HepG2 (cell line): ENCODE data around the gene PIR. TPM values are rescaled to one million over a fixed set of nuclear protein-coding genes. Genes with fewer than 3 reads are reported as not detected.

ENCODE experiments used
- GPN1 ChIP-seq: sonication (generic); formaldehyde crosslinking; IDR thresholded peaks from 2 replicates; pipeline ENCODE4 v1.5.1; 2020; ENCODE audit warnings: missing genetic modification reagents, borderline replicate concordance
- JDP2 ChIP-seq: sonication (generic); formaldehyde crosslinking; IDR thresholded peaks from 2 replicates; pipeline ENCODE4 v1.8.1; 2022; ENCODE audit warnings: missing genetic modification reagents, borderline replicate concordance
- KDM1A ChIP-seq: IDR thresholded peaks from 2 replicates; pipeline ENCODE4 v1.6.1; 2016; ENCODE audit warnings: missing compliant biosample characterization
- ZNF234 ChIP-seq: sonication (generic); formaldehyde crosslinking; conservative IDR thresholded peaks from 2 replicates; pipeline ENCODE4 v1.5.1; 2020; ENCODE audit warnings: mild to moderate bottlenecking, missing genetic modification reagents
- ZNF274 ChIP-seq: sonication (generic); formaldehyde crosslinking; IDR thresholded peaks from 2 replicates; pipeline ENCODE4 v1.5.1; 2020; ENCODE audit warnings: mild to moderate bottlenecking, missing genetic modification reagents
- ZNF33B ChIP-seq: sonication (generic); formaldehyde crosslinking; IDR thresholded peaks from 2 replicates; pipeline ENCODE4 v1.5.1; 2020; ENCODE audit warnings: mild to moderate bottlenecking, missing genetic modification reagents
- ZNF563 ChIP-seq: sonication (generic); formaldehyde crosslinking; IDR thresholded peaks from 2 replicates; pipeline ENCODE4 v1.8.0; 2022; ENCODE audit warnings: mild to moderate bottlenecking, moderate library complexity, missing genetic modification reagents
- ZSCAN29 ChIP-seq: sonication (generic); formaldehyde crosslinking; conservative IDR thresholded peaks from 2 replicates; pipeline ENCODE4 v1.4.0; 2020; ENCODE audit warnings: mild to moderate bottlenecking, missing genetic modification reagents
- polyA plus RNA-seq, 8 experiments: library from polyadenylated mRNA; depleted of rRNA in 3 of 8; stranded (reverse) in 7 of 8; unstranded in 1 of 8; fragments of >200 nt; fragmentation: Illumina TruSeq in 4 of 8; extraction: Trizol in 4 of 8; gene quantifications; 2 replicates each; pipeline versions ENCODE4 v1.2.1 to v1.2.3, GENCODE V29; 2011 to 2016; ENCODE audit warnings: low read depth in 4 of 8, missing spikeins in 1 of 8, mixed read lengths in 1 of 8; ENCODE audit not compliant: insufficient read depth in 1 of 8
- total RNA-seq, 5 experiments: library from RNA; depleted of rRNA; stranded (reverse); fragments of >200 nt; fragmentation: Illumina TruSeq; extraction: Trizol; gene quantifications; 2 replicates each; pipeline ENCODE4 v1.2.3, GENCODE V29; 2016; ENCODE audit warnings: low read depth in 1 of 5
- TF ChIP-seq, protein P1 (sequence below): sonication (generic); formaldehyde crosslinking; IDR thresholded peaks from 2 replicates; pipeline ENCODE4 v1.4.0; 2020; ENCODE audit warnings: missing genetic modification reagents, borderline replicate concordance
- TF ChIP-seq, protein P2 (sequence below): sonication (generic); formaldehyde crosslinking; IDR thresholded peaks from 2 replicates; pipeline ENCODE4 v1.5.1; 2020; ENCODE audit warnings: mild to moderate bottlenecking, missing genetic modification reagents
- TF ChIP-seq, protein P3 (sequence below): sonication (generic); formaldehyde crosslinking; IDR thresholded peaks from 2 replicates; pipeline ENCODE4 v1.4.0; 2020; ENCODE audit warnings: missing genetic modification reagents
- TF ChIP-seq, protein P4 (sequence below): IDR thresholded peaks from 2 replicates; pipeline ENCODE4 v1.6.1; 2016; ENCODE audit warnings: missing compliant biosample characterization, missing genetic modification reagents, borderline replicate concordance
- TF ChIP-seq, protein P5 (sequence below): sonication (generic); formaldehyde crosslinking; IDR thresholded peaks from 2 replicates; pipeline ENCODE4 v1.8.0; 2022; ENCODE audit warnings: missing genetic modification reagents, mild to moderate bottlenecking, moderate library complexity, borderline replicate concordance

Gene PIR
- total and polyA plus RNA-seq, 2 of the 13 experiments (the other 11 are each of a cell fraction or from before 2014, with no cell fraction given): 12.2 to 38.0 TPM

DNA sequence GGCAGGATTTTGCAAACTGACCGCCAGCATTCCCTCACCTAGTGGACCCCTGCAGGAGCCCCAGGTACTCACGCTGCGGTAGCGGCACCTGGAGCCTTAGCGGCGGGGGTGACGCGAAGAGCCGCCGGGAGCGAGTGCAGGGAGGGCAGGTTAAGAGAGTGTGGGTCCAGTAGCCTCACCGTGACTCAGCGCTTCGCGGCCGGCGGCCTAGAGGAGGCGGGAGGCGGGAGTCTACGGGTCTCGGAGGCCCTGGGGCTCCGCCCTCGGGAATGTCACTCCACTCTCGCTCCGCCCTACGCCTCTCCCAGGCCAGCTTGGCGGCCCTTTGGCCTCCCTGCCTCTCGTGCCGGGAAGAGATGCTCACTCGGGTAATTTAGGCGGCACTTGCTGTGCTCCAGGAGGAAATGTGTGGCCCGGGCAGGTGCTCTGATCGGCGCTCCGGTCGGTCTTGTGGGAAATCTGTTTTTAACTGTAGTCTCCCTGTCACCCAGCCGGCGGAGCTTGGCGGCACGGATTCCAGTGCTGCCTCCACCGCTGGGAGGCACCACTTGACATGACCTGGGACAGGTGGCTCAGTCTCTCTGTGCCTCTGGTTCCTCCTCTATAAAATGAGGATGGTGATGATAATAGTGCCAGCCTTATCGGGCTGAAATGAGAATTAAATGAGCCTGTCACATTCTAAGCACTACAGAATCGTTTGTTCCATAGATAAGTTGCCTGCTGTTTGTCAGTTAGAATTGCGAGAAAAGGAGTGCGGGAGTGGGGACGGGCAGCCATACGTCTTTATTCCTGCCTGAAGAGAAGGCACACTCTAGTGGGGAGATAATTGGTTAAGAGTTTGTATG is at the start of gene PIR (continued):
- no peak for TF ChIP-seq ZNF234
- TF ChIP-seq ZNF274 (CRISPR knock-in tag): no peak
- no peak for TF ChIP-seq JDP2
- TF ChIP-seq, protein P1, sequence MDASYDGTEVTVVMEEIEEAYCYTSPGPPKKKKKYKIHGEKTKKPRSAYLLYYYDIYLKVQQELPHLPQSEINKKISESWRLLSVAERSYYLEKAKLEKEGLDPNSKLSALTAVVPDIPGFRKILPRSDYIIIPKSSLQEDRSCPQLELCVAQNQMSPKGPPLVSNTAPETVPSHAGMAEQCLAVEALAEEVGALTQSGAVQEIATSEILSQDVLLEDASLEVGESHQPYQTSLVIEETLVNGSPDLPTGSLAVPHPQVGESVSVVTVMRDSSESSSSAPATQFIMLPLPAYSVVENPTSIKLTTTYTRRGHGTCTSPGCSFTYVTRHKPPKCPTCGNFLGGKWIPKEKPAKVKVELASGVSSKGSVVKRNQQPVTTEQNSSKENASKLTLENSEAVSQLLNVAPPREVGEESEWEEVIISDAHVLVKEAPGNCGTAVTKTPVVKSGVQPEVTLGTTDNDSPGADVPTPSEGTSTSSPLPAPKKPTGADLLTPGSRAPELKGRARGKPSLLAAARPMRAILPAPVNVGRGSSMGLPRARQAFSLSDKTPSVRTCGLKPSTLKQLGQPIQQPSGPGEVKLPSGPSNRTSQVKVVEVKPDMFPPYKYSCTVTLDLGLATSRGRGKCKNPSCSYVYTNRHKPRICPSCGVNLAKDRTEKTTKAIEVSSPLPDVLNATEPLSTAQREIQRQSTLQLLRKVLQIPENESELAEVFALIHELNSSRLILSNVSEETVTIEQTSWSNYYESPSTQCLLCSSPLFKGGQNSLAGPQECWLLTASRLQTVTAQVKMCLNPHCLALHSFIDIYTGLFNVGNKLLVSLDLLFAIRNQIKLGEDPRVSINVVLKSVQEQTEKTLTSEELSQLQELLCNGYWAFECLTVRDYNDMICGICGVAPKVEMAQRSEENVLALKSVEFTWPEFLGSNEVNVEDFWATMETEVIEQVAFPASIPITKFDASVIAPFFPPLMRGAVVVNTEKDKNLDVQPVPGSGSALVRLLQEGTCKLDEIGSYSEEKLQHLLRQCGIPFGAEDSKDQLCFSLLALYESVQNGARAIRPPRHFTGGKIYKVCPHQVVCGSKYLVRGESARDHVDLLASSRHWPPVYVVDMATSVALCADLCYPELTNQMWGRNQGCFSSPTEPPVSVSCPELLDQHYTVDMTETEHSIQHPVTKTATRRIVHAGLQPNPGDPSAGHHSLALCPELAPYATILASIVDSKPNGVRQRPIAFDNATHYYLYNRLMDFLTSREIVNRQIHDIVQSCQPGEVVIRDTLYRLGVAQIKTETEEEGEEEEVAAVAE (CRISPR knock-in tag): no peak
- TF ChIP-seq KDM1A (CRISPR knock-in tag): no peak
- TF ChIP-seq, protein P2, sequence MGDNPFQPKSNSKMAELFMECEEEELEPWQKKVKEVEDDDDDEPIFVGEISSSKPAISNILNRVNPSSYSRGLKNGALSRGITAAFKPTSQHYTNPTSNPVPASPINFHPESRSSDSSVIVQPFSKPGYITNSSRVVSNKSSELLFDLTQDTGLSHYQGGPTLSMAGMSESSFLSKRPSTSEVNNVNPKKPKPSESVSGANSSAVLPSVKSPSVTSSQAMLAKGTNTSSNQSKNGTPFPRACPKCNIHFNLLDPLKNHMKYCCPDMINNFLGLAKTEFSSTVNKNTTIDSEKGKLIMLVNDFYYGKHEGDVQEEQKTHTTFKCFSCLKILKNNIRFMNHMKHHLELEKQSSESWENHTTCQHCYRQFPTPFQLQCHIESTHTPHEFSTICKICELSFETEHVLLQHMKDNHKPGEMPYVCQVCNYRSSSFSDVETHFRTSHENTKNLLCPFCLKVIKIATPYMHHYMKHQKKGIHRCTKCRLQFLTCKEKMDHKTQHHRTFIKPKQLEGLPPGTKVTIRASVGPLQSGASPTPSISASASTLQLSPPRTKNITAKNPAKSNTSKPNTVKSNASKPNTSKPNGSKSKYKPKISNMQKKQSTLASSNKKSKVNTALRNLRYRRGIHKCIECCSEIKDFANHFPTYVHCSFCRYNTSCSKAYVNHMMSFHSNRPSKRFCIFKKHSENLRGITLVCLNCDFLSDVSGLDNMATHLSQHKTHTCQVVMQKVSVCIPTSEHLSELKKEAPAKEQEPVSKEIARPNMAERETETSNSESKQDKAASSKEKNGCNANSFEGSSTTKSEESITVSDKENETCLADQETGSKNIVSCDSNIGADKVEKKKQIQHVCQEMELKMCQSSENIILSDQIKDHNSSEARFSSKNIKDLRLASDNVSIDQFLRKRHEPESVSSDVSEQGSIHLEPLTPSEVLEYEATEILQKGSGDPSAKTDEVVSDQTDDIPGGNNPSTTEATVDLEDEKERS: no peak
- TF ChIP-seq ZNF33B: no peak
- TF ChIP-seq, protein P3, sequence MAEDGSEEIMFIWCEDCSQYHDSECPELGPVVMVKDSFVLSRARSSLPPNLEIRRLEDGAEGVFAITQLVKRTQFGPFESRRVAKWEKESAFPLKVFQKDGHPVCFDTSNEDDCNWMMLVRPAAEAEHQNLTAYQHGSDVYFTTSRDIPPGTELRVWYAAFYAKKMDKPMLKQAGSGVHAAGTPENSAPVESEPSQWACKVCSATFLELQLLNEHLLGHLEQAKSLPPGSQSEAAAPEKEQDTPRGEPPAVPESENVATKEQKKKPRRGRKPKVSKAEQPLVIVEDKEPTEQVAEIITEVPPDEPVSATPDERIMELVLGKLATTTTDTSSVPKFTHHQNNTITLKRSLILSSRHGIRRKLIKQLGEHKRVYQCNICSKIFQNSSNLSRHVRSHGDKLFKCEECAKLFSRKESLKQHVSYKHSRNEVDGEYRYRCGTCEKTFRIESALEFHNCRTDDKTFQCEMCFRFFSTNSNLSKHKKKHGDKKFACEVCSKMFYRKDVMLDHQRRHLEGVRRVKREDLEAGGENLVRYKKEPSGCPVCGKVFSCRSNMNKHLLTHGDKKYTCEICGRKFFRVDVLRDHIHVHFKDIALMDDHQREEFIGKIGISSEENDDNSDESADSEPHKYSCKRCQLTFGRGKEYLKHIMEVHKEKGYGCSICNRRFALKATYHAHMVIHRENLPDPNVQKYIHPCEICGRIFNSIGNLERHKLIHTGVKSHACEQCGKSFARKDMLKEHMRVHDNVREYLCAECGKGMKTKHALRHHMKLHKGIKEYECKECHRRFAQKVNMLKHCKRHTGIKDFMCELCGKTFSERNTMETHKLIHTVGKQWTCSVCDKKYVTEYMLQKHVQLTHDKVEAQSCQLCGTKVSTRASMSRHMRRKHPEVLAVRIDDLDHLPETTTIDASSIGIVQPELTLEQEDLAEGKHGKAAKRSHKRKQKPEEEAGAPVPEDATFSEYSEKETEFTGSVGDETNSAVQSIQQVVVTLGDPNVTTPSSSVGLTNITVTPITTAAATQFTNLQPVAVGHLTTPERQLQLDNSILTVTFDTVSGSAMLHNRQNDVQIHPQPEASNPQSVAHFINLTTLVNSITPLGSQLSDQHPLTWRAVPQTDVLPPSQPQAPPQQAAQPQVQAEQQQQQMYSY (CRISPR knock-in tag): no peak
- TF ChIP-seq, protein P4, sequence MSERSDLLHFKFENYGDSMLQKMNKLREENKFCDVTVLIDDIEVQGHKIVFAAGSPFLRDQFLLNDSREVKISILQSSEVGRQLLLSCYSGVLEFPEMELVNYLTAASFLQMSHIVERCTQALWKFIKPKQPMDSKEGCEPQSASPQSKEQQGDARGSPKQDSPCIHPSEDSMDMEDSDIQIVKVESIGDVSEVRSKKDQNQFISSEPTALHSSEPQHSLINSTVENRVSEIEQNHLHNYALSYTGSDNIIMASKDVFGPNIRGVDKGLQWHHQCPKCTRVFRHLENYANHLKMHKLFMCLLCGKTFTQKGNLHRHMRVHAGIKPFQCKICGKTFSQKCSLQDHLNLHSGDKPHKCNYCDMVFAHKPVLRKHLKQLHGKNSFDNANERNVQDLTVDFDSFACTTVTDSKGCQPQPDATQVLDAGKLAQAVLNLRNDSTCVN: no peak
- TF ChIP-seq ZSCAN29 (CRISPR knock-in tag): no peak
- no peak for TF ChIP-seq ZNF563
- no peak for TF ChIP-seq GPN1 (CRISPR knock-in tag)
- TF ChIP-seq, protein P5, sequence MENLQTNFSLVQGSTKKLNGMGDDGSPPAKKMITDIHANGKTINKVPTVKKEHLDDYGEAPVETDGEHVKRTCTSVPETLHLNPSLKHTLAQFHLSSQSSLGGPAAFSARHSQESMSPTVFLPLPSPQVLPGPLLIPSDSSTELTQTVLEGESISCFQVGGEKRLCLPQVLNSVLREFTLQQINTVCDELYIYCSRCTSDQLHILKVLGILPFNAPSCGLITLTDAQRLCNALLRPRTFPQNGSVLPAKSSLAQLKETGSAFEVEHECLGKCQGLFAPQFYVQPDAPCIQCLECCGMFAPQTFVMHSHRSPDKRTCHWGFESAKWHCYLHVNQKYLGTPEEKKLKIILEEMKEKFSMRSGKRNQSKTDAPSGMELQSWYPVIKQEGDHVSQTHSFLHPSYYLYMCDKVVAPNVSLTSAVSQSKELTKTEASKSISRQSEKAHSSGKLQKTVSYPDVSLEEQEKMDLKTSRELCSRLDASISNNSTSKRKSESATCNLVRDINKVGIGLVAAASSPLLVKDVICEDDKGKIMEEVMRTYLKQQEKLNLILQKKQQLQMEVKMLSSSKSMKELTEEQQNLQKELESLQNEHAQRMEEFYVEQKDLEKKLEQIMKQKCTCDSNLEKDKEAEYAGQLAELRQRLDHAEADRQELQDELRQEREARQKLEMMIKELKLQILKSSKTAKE (CRISPR knock-in tag): no peak
